Tibial nerve (tissue), 4 donors: Measurements from ENCODE around the gene TMEM232. TPM values are rescaled to one million over a fixed set of nuclear protein-coding genes. Genes with fewer than 3 reads are reported as not detected.

Experiments
- DNase-seq, 2 donors: peaks; one replicate each; pipeline ENCODE4 v3.0.0-alpha.2; 2019; ENCODE audit warnings: low spot score in 2 of 2
- H3K27ac ChIP-seq, 4 donors: fragments of 200-600 bp; sonication (generic) in 3 of 4; one replicate each; pipeline ENCODE4 v1.5.1; 2017 to 2019; ENCODE audit warnings: mild to moderate bottlenecking in 1 of 4
- H3K27me3 ChIP-seq, 2 donors: fragments of 200-600 bp; sonication (generic) in 1 of 2; one replicate each; pipeline versions ENCODE4 v1.5.1 to v1.6.0; 2017 to 2019
- H3K36me3 ChIP-seq, 3 donors: fragments of 200-600 bp; sonication (generic); one replicate each; pipeline ENCODE4 v1.5.1; 2018 to 2019
- H3K4me1 ChIP-seq, 4 donors: fragments of 200-600 bp; sonication (generic) in 3 of 4; one replicate each; pipeline ENCODE4 v1.5.1; 2017 to 2019
- H3K4me3 ChIP-seq, 4 donors: fragments of 200-600 bp; sonication (generic) in 3 of 4; one replicate each; pipeline ENCODE4 v1.5.1; 2017 to 2019; ENCODE audit warnings: mild to moderate bottlenecking in 1 of 4, moderate library complexity in 1 of 4
- H3K9me3 ChIP-seq, 4 donors: fragments of 200-600 bp; sonication (generic) in 3 of 4; one replicate each; pipeline ENCODE4 v1.5.1; 2017 to 2019
- CTCF ChIP-seq, 5 experiments: fragments of 200-600 bp in 3 of 5; fragments of 450-650 bp in 2 of 5; sonication (generic) in 3 of 5; IDR thresholded peaks; one replicate each; pipeline ENCODE4 v1.5.1; 2016 to 2019; ENCODE audit warnings: antibody characterized with exemption in 5 of 5, mild to moderate bottlenecking in 3 of 5, moderate library complexity in 2 of 5
- EP300 ChIP-seq, 2 donors: sonication (generic); formaldehyde crosslinking; IDR thresholded peaks; one replicate each; pipeline ENCODE4 v1.6.1; 2017; ENCODE audit warnings: antibody characterized with exemption in 2 of 2, mild to moderate bottlenecking in 1 of 2
- POLR2A ChIP-seq, 2 donors: fragments of 450-650 bp; IDR thresholded peaks; one replicate each; pipeline ENCODE4 v1.6.1; 2017; ENCODE audit warnings: antibody characterized with exemption in 2 of 2, mild to moderate bottlenecking in 2 of 2, moderate library complexity in 2 of 2
- WGBS, 2 donors: methylation state at CpG; one replicate each; pipeline ENCODE4 v1.1.5; 2018; 5-methylcytosine and 5-hydroxymethylcytosine counted together
- total RNA-seq, 4 donors: library from RNA; depleted of rRNA; stranded (reverse); fragments of >200 nt; gene quantifications; one replicate each; pipeline ENCODE4 v1.1.0, GENCODE V29; 2016

The TMEM232 gene
- total RNA-seq, 4 donors from 2014 or later: 1.7 to 14.4 (median 4.1) TPM

DNA sequence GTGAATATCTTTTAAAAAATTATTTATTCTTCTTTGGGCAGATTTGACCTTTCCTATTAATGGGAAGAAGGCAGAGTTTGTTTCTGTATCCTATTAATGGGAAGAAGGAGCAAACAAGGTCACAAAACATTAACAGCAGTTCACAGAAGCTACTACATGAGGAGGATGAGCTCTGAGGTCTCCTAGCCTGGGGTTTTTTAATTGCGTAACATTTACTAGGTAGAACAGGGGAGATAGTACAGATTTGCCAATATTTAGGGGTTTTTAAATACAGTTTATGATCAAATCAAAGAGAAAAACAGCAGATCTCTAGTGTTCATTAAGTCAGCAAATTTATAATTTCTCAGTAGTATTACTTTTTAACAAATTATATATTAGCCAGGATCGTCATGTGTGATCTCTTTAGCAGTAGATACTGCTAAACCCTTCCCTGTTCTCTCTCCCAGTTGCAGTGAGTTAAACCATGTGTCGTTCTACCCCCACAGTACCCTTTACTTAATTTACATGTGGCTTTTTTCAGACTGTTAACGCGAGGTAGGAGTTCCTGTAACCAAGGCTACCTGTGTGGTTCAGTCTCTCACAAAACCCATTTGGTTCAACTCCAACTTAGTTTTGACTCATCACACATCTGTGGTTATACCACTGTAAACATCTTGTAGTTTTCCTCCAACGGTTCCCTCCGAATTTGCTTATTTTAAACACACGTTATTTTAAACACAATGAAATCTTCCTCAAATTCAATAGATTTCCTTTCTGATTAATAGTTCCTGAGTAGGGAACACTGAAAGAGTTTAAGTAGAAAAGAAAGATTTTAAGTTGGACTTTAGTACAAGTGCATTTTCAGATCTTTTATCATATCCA, 25.7 kb upstream of the TMEM232 start:
- no peaks in the 10 kb centered on the region for H3K9me3 ChIP-seq
- no peak overlapping the region for H3K27ac ChIP-seq
- H3K27me3 ChIP-seq: no peaks in the 10 kb centered on the region
- TF ChIP-seq POLR2A (IDR thresholded peaks at IDR 0.05): no peak
- no peak for TF ChIP-seq EP300 (IDR thresholded peaks at IDR 0.05)
- no peak for TF ChIP-seq CTCF (IDR thresholded peaks at IDR 0.05)
- DNase-seq: no peak
- 83 to 85% methylated on average over 8 of the region's 8 CpGs for WGBS, 2 donors
- H3K4me1 ChIP-seq: no peaks in the 10 kb centered on the region
- no peak overlapping the region for H3K4me3 ChIP-seq
- peaks cover 0 to 47% (median 2%) of the 10 kb centered on the region in 3 donors for H3K36me3 ChIP-seq

DNA sequence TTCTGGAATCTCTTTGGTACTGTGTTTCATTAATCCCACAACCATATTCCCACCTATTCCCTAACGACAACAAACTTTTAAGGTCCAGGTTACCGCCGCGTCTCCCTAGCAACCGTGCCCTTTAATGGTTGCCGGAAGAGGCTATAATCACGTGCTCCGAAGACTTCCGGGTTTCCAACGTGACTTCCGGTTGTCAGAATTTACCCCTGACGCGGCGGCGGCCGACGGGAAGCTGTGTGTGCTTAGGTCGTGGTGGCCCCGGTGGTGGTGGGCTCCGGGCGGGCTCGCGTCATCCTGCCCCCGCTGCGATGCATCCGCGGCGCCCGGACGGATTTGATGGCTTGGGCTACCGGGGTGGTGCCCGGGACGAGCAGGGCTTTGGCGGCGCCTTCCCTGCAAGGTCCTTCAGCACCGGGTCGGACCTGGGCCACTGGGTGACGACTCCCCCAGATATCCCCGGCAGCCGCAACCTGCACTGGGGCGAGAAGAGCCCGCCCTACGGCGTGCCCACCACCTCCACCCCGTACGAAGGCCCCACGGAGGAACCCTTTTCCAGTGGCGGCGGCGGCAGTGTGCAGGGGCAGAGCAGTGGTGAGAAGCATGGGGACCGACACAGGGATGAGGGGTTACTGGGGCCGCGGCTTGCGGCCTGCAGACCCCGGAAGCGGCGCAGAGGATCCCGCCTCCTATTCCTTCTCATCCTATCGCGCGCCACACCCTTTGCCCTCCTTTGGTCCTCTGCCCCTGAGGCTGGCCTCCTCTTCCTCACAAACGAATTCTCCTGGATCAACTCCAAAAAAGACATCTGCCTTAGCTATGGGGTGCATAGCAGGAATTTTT, 12.6 kb upstream of the TMEM232 start, which contains the start of gene SLC25A46:
Gene SLC25A46 (plus strand): TSS at position 196 of the 840 bp plus-strand sequence. CDS start 113 bp downstream, at position 309.
- DNase-seq: peak; percentile 72 to 84
- peaks cover 0 to 32% (median 3%) of the 10 kb centered on the region in 4 donors for H3K4me1 ChIP-seq
- H3K36me3 ChIP-seq: no peaks in the 10 kb centered on the region
- no peaks in the 10 kb centered on the region for H3K9me3 ChIP-seq
- H3K4me3 ChIP-seq: peak within 1 kb of the TSS; percentile 79 to 88 (median 86)
- TF ChIP-seq CTCF (IDR thresholded peaks at IDR 0.05) (no peak), POLR2A (IDR thresholded peaks at IDR 0.05) (peak; percentile 14 to 24), EP300 (IDR thresholded peaks at IDR 0.05) (peak in 1 of 2 donors; percentile 85)
- 0% methylated on average over 26 to 62 of the region's 62 CpGs for WGBS, 2 donors
- peak within 1 kb of the TSS; percentile 49 to 90 (median 86) for H3K27ac ChIP-seq
- no peaks in the 10 kb centered on the region for H3K27me3 ChIP-seq

DNA sequence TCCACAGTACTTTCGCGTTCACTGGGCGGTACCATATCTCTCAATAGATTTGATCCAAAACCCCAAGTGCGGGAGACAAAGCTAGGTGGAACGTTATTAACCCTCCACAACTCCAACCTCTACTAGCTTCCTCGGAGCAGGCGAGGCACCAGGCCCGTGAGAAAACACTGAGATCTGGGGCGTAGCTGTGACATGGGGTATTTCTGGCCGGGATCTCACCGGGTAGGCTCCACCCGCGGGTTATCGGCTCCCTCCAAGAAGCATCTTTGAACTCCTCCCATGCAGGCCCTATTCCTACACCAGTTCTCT, 12.0 kb upstream of the TMEM232 start:
- no peak for DNase-seq
- peak overlapping the region; percentile 79 to 88 (median 86) for H3K4me3 ChIP-seq
- peaks cover 0 to 32% (median 3%) of the 10 kb centered on the region in 4 donors for H3K4me1 ChIP-seq
- no peaks in the 10 kb centered on the region for H3K27me3 ChIP-seq
- 0 to 2% methylated on average over 14 of the region's 14 CpGs for WGBS, 2 donors
- no peaks in the 10 kb centered on the region for H3K36me3 ChIP-seq
- H3K27ac ChIP-seq: peak overlapping the region in 3 of 4 donors; percentile 84 to 90 (median 89)
- TF ChIP-seq POLR2A (IDR thresholded peaks at IDR 0.05) (no peak), CTCF (IDR thresholded peaks at IDR 0.05) (no peak), EP300 (IDR thresholded peaks at IDR 0.05) (no peak)
- no peaks in the 10 kb centered on the region for H3K9me3 ChIP-seq

DNA sequence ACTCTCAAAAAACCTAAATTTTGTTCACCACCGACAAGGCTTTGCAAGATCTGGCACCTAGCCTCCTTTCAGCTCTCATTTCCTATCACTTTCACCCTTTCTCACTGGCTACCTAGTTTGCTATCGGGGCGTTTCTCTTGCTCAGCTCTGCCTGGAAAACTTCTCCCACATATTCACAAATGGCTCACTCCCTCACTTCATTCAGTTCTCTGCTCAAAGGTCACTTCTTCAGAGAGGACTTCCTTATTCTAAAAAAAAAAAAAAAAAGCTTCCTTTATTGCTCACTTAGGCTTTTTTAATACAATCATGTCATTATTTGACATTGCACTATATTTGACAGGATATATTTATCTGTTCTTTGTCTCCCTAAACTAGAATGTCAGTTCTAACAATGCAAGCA, 10.3 kb upstream of the TMEM232 start:
- TF ChIP-seq CTCF (IDR thresholded peaks at IDR 0.05): no peak
- no peak for TF ChIP-seq EP300 (IDR thresholded peaks at IDR 0.05)
- no peak for TF ChIP-seq POLR2A (IDR thresholded peaks at IDR 0.05)
- 64 to 65% methylated on average over 3 of the region's 3 CpGs for WGBS, 2 donors
- Histone ChIP-seq H3K27me3 (no peaks in the 10 kb centered on the region), H3K4me3 (no peak overlapping the region), H3K36me3 (no peaks in the 10 kb centered on the region), H3K9me3 (no peaks in the 10 kb centered on the region), H3K27ac (no peak overlapping the region), H3K4me1 (peaks cover 0 to 32% (median 3%) of the 10 kb centered on the region in 4 donors)
- no peak for DNase-seq
